T-helper 1 cell treated with Interleukin-12 subunit alpha and Interleukin-12 subunit beta and Interleukin-4 antibody, amounts not matched to agents 30 μg/mL and 1 μg/mL, for 36 hours (primary cell): Measurements from ENCODE around the gene OR4K5.
"Not testable (repeated sequence)": the region's sequence is repeated elsewhere in the genome, so short reads cannot be mapped to it uniquely, and the experiment has no call there.

Experiments used
- H3K27ac Mint-ChIP-seq: one replicate; pipeline ENCODE4 v1.8.0; 2021; ENCODE audit warnings: mild to moderate bottlenecking, mixed read lengths
- H3K27me3 Mint-ChIP-seq: one replicate; pipeline ENCODE4 v1.8.0; 2021; ENCODE audit warnings: low read depth, mixed read lengths
- H3K36me3 Mint-ChIP-seq: one replicate; pipeline ENCODE4 v1.8.0; 2021; ENCODE audit warnings: low read depth, mixed read lengths
- H3K4me1 Mint-ChIP-seq: one replicate; pipeline ENCODE4 v1.8.0; 2021; ENCODE audit warnings: low read depth, mixed read lengths
- H3K4me3 Mint-ChIP-seq: one replicate; pipeline ENCODE4 v1.8.0; 2021; ENCODE audit warnings: mild to moderate bottlenecking, moderate library complexity, mixed read lengths
- H3K9me3 Mint-ChIP-seq: one replicate; pipeline ENCODE4 v1.8.0; 2021; ENCODE audit warnings: mixed read lengths

The OR4K5 gene

DNA sequence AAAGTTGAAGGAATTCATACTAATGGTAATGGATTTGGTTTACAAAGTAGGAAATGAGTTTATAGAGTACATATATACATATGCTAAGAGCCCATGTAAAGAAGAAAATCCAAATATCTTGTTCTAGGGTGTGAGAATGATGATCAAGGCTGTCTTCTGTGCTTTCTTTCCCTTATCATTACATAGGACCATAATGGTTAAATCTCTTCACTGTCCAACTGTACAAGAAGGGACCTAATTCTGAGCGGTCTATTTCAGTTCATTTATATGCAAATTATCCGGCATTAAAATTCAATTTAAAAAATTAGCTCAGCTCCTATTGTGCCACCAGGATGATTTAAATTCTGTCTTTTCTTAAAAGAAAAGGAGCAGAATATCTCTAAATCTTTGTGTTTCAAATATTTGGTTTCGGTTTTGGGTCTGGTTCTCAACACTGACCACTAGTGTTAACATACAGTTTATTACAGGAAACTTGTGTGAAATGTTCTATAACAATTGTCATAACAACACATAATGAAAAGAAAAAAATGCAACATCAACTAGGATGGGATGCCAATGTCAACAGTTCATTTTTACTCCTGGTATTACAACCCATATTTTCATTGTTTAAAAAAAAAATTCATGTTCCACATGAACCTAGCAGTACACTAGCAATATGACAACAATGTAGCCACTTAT is 27.1 kb downstream of the OR4K5 start:
- Mint-ChIP-seq H3K27ac (no peak overlapping the region), H3K9me3 (no peaks in the 10 kb centered on the region), H3K36me3 (no peaks in the 10 kb centered on the region), H3K4me3 (no peak overlapping the region), H3K4me1 (no peaks in the 10 kb centered on the region), H3K27me3 (no peaks in the 10 kb centered on the region)

- H3K4me1 Mint-ChIP-seq: no peaks in the 10 kb centered on the region
- H3K27ac Mint-ChIP-seq: no peak overlapping the region
- no peaks in the 10 kb centered on the region for H3K27me3 Mint-ChIP-seq
- no peak overlapping the region for H3K4me3 Mint-ChIP-seq
- no peaks in the 10 kb centered on the region for H3K36me3 Mint-ChIP-seq
- H3K9me3 Mint-ChIP-seq: no peaks in the 10 kb centered on the region
Observed at GRCh38 chr14:19949218-19949617, 28.8 kb downstream of the OR4K5 start.

- not testable (repeated sequence) for H3K4me3 Mint-ChIP-seq, H3K27ac Mint-ChIP-seq, H3K4me1 Mint-ChIP-seq, H3K36me3 Mint-ChIP-seq, H3K9me3 Mint-ChIP-seq, H3K27me3 Mint-ChIP-seq
Observed at GRCh38 chr14:19969735-19970134, 49.3 kb downstream of the OR4K5 start.
